Testis (tissue), 2 donors: ENCODE measurements around the gene DDX24.

Experiments used
- POLR2A ChIP-seq: fragments of 450-650 bp; IDR thresholded peaks from one replicate; pipeline ENCODE4 v1.6.1; 2017; ENCODE audit warnings: antibody characterized with exemption, mild to moderate bottlenecking, moderate library complexity
- TF ChIP-seq, protein P1 (sequence below), 3 experiments: fragments of 450-650 bp in 2 of 3; fragments of 200-600 bp in 1 of 3; sonication (generic) in 1 of 3; IDR thresholded peaks; one replicate each; pipeline ENCODE4 v1.5.1; 2016 to 2019; ENCODE audit warnings: antibody characterized with exemption in 3 of 3, mild to moderate bottlenecking in 2 of 3, moderate library complexity in 1 of 3

DNA sequence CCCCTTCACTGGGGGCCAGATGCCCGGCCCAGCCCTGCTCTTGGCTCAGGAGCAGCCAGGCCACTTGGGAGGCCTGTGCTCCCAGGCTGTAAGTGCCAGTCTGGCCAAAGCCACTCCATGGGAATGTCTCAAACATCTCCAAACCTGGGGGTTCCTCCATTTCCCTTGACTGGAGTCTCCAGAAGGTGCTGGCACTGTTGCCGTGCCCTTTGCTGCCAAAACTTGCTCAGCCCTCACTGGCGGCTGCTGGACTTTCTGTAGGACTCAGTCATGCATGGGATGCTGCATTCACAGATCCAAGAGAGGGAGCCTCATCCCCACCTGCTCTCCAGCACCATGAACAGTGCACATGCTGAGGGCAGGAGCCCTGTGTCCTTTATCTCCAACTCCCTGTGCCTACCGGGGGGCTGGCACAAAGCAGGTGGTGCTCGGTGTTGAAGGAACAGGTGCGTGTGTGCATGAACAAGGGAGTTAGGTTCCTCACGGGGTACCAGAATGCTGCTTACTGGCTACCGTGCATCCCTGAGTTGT, 64.5 kb downstream of the DDX24 start:
- TF ChIP-seq, protein P1, sequence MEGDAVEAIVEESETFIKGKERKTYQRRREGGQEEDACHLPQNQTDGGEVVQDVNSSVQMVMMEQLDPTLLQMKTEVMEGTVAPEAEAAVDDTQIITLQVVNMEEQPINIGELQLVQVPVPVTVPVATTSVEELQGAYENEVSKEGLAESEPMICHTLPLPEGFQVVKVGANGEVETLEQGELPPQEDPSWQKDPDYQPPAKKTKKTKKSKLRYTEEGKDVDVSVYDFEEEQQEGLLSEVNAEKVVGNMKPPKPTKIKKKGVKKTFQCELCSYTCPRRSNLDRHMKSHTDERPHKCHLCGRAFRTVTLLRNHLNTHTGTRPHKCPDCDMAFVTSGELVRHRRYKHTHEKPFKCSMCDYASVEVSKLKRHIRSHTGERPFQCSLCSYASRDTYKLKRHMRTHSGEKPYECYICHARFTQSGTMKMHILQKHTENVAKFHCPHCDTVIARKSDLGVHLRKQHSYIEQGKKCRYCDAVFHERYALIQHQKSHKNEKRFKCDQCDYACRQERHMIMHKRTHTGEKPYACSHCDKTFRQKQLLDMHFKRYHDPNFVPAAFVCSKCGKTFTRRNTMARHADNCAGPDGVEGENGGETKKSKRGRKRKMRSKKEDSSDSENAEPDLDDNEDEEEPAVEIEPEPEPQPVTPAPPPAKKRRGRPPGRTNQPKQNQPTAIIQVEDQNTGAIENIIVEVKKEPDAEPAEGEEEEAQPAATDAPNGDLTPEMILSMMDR (IDR thresholded peaks at IDR 0.05) = no peak
- TF ChIP-seq POLR2A = no peak
